A673 (cell line): ENCODE results near the gene TTLL11. TPM values are rescaled to one million over a fixed set of nuclear protein-coding genes. Genes with fewer than 3 reads are reported as not detected.

Source experiments
- BruUV-seq: library from RNA; stranded (reverse); fragments of 400-500 nt; replicated peaks from 2 replicates; lab custom pipeline; 2021; lab: Mats Ljungman, UMichigan
- CTCF ChIA-PET: fragments of 300-600 bp; sonication (Branson Sonifier 250); formaldehyde crosslinking; loops from one replicate; lab custom pipeline; 2022; ENCODE audit warnings: antibody characterized with exemption; lab: Charles Lee
- POLR2A ChIA-PET: fragments of 300-600 bp; sonication (Branson Sonifier 250); formaldehyde crosslinking; loops from one replicate; lab custom pipeline; 2022; ENCODE audit warnings: antibody characterized with exemption; ENCODE audit not compliant: low non-redundant PET; lab: Charles Lee
- DNase-seq: peaks from one replicate; pipeline ENCODE4 v3.0.0-alpha.2; 2015; ENCODE audit warnings: low spot score
- H3K27ac ChIP-seq: fragments of 200-600 bp; sonication (generic); 2 replicates; pipeline ENCODE4 v1.5.1; 2016; ENCODE audit warnings: mixed run types, low read depth, mild to moderate bottlenecking, mixed read lengths, antibody characterized with exemption, low read length; ENCODE audit not compliant: poor library complexity, severe bottlenecking
- H3K27me3 ChIP-seq: fragments of 200-600 bp; sonication (generic); replicated peaks from 2 replicates; pipeline ENCODE4 v1.6.1; 2017; ENCODE audit warnings: mixed run types, low read depth, mild to moderate bottlenecking, mixed read lengths, antibody characterized with exemption, low read length; ENCODE audit not compliant: insufficient read depth, poor library complexity
- H3K36me3 ChIP-seq: fragments of 200-600 bp; sonication (generic); 2 replicates; pipeline ENCODE4 v1.6.1; 2016; ENCODE audit warnings: mixed run types, mild to moderate bottlenecking, mixed read lengths, antibody characterized with exemption, low read length; ENCODE audit not compliant: insufficient read depth, poor library complexity, severe bottlenecking
- H3K4me1 ChIP-seq: fragments of 200-600 bp; sonication (generic); 2 replicates; pipeline ENCODE4 v1.6.1; 2017; ENCODE audit warnings: mixed run types, mild to moderate bottlenecking, mixed read lengths, antibody characterized with exemption, low read length; ENCODE audit not compliant: insufficient read depth, poor library complexity, severe bottlenecking
- H3K4me3 ChIP-seq: fragments of 200-600 bp; sonication (generic); 2 replicates; pipeline ENCODE4 v1.5.1; 2016; ENCODE audit warnings: low read depth, mixed run types, mild to moderate bottlenecking, mixed read lengths, low read length; ENCODE audit not compliant: poor library complexity, severe bottlenecking
- H3K9me3 ChIP-seq: fragments of 200-600 bp; sonication (generic); 2 replicates; pipeline ENCODE4 v1.6.1; 2016; ENCODE audit warnings: mixed run types, low read depth, mild to moderate bottlenecking, mixed read lengths, antibody characterized with exemption, low read length; ENCODE audit not compliant: poor library complexity, severe bottlenecking
- CTCF ChIP-seq: fragments of 300-800, 200-600 bp; sonication (generic); conservative IDR thresholded peaks from 2 replicates; pipeline ENCODE4 v1.5.1; 2017; ENCODE audit warnings: low read depth, mild to moderate bottlenecking, antibody characterized with exemption, low read length, moderate library complexity, mixed read lengths
- EZH2 ChIP-seq: fragments of 200-600 bp; sonication (generic); IDR thresholded peaks from 2 replicates; pipeline ENCODE4 v1.6.1; 2017; ENCODE audit warnings: borderline replicate concordance, low read depth, mild to moderate bottlenecking, mixed read lengths, antibody characterized with exemption, low read length; ENCODE audit not compliant: poor library complexity, severe bottlenecking
- intact Hi-C: fragments of 100-400 bp; cut with micrococcal nuclease; formaldehyde crosslinking; loops from one replicate; pipeline ENCODE4 v1.10.0; 2022; ENCODE audit not compliant: unreplicated experiment
- total RNA-seq: library from RNA; stranded (reverse); gene quantifications from 2 replicates; pipeline ENCODE4 v1.2.3, GENCODE V29; 2021

Gene TTLL11
- total RNA-seq, 1 experiment from 2014 or later, result 3.0 TPM

- POLR2A ChIA-PET, result no interaction called here
- intact Hi-C loops, result no loop called here
- no TSS peak for BruUV-seq
- Histone ChIP-seq H3K27ac (no peak overlapping the region), H3K36me3 (no peaks in the 10 kb centered on the region), H3K9me3 (no peaks in the 10 kb centered on the region), H3K4me3 (no peak overlapping the region), H3K27me3 (no peaks in the 10 kb centered on the region), H3K4me1 (peaks cover 4% of the 10 kb centered on the region)
- CTCF ChIA-PET, result no interaction called here
- DNase-seq, result no peak
- TF ChIP-seq EZH2 (no peak), CTCF (no peak)
Measured at GRCh38 chr9:121944711-121945191, 148.4 kb downstream of the TTLL11 start.

- ChIA-PET POLR2A (no interaction called here), CTCF (no interaction called here)
- no peak overlapping the region for H3K27ac ChIP-seq
- H3K4me1 ChIP-seq, result peaks cover 4% of the 10 kb centered on the region
- no peak for DNase-seq
- no peak overlapping the region for H3K4me3 ChIP-seq
- H3K36me3 ChIP-seq, result no peaks in the 10 kb centered on the region
- H3K27me3 ChIP-seq, result no peaks in the 10 kb centered on the region
- no TSS peak for BruUV-seq
- H3K9me3 ChIP-seq, result no peaks in the 10 kb centered on the region
- no peak for TF ChIP-seq CTCF
- TF ChIP-seq EZH2, result no peak
- intact Hi-C loops, result no loop called here
Measured at GRCh38 chr9:121943463-121943862, 149.6 kb downstream of the TTLL11 start.

- intact Hi-C loops, result no loop called here
- Histone ChIP-seq H3K9me3 (no peaks in the 10 kb centered on the region), H3K27ac (no peak overlapping the region), H3K27me3 (no peaks in the 10 kb centered on the region), H3K4me1 (peaks cover 4% of the 10 kb centered on the region), H3K4me3 (no peak overlapping the region), H3K36me3 (no peaks in the 10 kb centered on the region)
- no TSS peak for BruUV-seq
- TF ChIP-seq CTCF (no peak), EZH2 (no peak)
- no peak for DNase-seq
- ChIA-PET CTCF (no interaction called here), POLR2A (no interaction called here)
Measured at GRCh38 chr9:121942866-121943382, 150.2 kb downstream of the TTLL11 start.
